ENCODE results near the gene IL17RD. TPM values are rescaled to one million over a fixed set of nuclear protein-coding genes. Genes with fewer than 3 reads are reported as not detected.

IL17RD gene
- total RNA-seq: 0.14 and 0.26 TPM in 2 replicates

DNA sequence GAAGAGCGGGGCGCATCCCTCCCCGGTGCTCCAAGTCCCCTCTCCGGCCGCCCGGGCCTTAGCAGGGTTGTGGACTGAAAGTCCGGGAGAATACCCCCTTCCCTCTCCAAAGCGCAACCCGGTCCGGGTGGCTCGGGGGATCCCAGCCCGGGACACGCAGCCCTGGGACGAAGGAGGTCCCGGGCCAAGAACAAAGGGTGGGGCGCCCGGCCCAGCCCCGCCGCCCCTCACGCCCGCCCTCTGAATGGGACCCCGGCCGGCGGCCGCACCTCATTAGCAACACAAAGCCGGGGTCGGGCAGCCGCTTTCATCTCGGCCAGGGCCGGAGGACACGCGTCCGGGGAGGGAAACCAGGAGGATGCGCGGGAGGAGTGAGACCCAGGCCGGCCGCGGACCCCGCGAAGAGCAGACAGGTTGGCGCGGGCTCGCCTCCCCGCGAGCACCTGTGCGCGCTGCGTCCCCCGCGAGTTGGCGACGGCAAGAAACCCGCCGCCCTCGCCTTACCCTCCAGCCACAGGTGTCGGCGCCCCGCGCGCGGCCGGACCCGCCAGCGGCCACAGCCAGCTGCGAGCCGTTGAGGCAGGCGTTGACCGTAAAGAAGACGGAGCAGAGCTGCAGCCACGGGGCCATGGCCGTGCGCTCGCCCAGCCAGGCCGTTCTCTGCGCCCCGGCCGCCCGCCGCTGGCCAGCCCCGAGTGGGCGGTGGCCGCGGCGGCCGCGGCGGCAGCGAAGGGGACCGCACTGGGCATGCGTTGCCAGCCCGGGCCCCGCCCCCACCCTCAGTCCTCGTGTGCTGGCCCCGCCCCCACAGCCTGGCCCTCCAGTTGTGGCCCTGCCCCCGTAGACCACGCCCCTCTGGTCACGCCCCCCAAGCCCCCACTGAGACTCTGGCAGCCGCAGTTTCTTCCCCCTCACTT, at the start of gene IL17RD:
IL17RD (minus strand) TSS at position 697 of the 917 bp plus-strand sequence; CDS start at position 630, 67 bp downstream.
- Mint-ChIP-seq H3K27ac (peak within 1 kb of the TSS; percentile 26), H3K36me3 (ENCODE audit: low read depth) (no peaks in the 10 kb centered on the region), H3K9me3 (no peaks in the 10 kb centered on the region), H3K27me3 (peaks cover 73% of the 10 kb centered on the region), H3K4me1 (peaks cover 8% of the 10 kb centered on the region), H3K4me3 (peak within 1 kb of the TSS; percentile 88)
- peak; percentile 80 for DNase-seq
- intact Hi-C loops (cut with micrococcal nuclease): loop anchor here (5.0 kb wide), 1 partner anchor 63 kb away; no protein-coding TSS in a partner anchor

DNA sequence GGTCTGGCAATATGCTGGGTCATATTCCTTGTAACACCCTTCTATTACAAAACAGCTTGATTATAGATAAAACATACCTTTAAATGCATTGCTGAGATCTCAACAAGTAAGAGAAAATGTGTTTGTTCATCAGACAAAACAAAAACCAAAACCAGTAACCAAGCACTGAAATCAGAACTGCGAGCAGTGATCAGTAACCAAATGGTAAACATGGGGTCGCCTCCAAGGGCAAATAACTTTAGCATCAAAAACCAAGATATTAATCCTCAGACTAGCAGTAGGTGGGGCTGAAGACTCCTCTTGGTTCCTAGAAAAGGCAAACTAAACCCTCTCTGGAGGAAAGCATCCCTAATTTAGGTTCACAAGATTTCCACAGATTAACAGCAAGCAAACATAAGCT, 41.3 kb upstream of the IL17RD start:
- Mint-ChIP-seq H3K9me3 (no peaks in the 10 kb centered on the region), H3K4me1 (peaks cover 2% of the 10 kb centered on the region), H3K27ac (no peak overlapping the region), H3K4me3 (no peak overlapping the region), H3K36me3 (ENCODE audit: low read depth) (no peaks in the 10 kb centered on the region), H3K27me3 (peaks cover 3% of the 10 kb centered on the region)
- intact Hi-C loops (cut with micrococcal nuclease): no loop called here
- no peak for DNase-seq

DNA sequence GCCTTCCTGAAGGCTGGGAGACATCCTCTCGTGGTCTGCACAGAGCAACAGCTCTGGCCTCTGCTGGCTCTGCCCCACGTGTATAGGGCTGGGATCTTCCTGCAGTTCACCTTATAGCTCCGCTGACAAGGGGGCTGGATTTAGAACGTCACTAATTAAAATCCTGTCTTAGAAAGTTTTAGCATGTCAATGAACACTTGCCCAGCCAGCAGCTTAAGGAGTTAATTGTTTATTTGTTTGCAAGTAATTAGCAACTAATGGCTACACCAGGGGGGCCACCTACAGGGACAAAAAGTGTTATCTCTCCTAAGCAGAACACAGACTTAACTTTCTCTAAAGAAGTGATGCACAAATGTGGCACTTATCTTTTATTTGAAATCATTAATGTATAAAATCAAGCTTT, 34.7 kb upstream of the IL17RD start, which contains the start of gene HESX1:
HESX1 (minus strand) TSS at position 84 of the 403 bp plus-strand sequence; CDS start at position 24, 60 bp downstream.
- Mint-ChIP-seq H3K4me1 (no peaks in the 10 kb centered on the region), H3K36me3 (ENCODE audit: low read depth) (no peaks in the 10 kb centered on the region), H3K27me3 (peaks cover 6% of the 10 kb centered on the region), H3K9me3 (no peaks in the 10 kb centered on the region), H3K4me3 (no peak within 1 kb of the TSS), H3K27ac (no peak within 1 kb of the TSS)
- intact Hi-C loops (cut with micrococcal nuclease): no loop called here
- no peak for DNase-seq

DNA sequence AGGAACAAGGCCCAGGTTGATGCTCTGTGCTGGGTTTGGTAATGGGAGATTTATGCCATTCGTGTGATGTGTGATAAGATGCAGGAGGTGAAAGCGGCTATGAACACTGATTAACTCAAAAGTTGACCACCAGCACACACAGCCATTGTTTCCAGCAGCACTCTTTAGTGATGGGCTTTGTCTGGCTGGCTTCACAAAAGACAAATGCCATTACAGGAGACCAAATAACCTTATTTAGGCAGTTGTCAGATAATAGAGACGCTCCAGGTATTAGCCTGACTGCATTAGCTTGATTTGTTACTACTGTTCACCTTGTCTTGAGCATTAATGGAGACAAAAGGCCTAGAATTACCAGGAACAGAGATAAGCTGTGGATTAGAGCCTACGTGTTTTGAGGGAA, 29.5 kb upstream of the IL17RD start:
- Mint-ChIP-seq H3K36me3 (ENCODE audit: low read depth) (no peaks in the 10 kb centered on the region), H3K9me3 (no peaks in the 10 kb centered on the region), H3K27me3 (peaks cover 26% of the 10 kb centered on the region), H3K27ac (no peak overlapping the region), H3K4me3 (no peak overlapping the region), H3K4me1 (no peaks in the 10 kb centered on the region)
- no peak for DNase-seq
- intact Hi-C loops (cut with micrococcal nuclease): no loop called here

DNA sequence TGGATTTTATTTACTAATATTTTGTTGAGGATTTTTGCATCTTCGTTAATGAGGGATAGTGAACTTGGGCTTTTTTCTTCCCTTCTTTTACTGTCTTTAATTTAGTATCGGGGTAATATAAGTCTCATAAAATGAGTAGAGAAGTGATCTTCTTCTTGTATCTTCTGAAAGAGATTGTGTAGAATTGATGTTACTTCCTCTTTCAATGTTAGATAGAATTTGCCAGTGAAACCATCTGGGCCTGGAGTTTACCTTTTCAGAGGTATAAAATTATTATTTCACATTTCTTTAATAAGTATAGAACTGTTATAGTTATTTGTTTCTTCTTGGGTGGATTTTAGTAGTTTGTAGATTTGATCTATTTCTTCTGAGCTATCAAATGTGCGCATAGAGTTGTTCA, 26.9 kb upstream of the IL17RD start:
- Mint-ChIP-seq H3K27ac (no peak overlapping the region), H3K4me3 (no peak overlapping the region), H3K27me3 (peaks cover 23% of the 10 kb centered on the region), H3K4me1 (no peaks in the 10 kb centered on the region), H3K9me3 (no peaks in the 10 kb centered on the region), H3K36me3 (ENCODE audit: low read depth) (no peaks in the 10 kb centered on the region)
- no peak for DNase-seq
- intact Hi-C loops (cut with micrococcal nuclease): no loop called here

DNA sequence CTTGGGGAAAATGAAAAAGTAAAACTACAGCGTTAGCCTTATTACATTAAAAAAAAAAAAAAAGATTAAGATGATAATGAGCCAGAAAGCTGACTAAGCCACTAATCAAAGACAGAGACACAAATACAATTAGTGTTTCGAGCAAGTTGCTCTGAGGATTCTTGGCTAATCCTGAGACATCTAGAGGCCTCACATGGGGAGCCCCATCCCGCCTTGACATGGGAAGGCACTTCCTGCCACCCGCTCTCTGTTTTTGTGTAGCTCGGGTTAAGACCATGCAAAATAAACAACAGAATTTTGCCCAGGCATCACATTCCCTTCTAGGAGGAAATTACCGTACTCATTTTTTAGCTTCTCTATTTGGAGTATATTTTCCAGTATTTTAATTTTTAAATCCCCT, 19.4 kb upstream of the IL17RD start:
- Mint-ChIP-seq H3K4me3 (no peak overlapping the region), H3K27ac (no peak overlapping the region), H3K4me1 (no peaks in the 10 kb centered on the region), H3K36me3 (ENCODE audit: low read depth) (no peaks in the 10 kb centered on the region), H3K27me3 (peaks cover 10% of the 10 kb centered on the region), H3K9me3 (no peaks in the 10 kb centered on the region)
- DNase-seq: no peak
- intact Hi-C loops (cut with micrococcal nuclease): no loop called here

DNA sequence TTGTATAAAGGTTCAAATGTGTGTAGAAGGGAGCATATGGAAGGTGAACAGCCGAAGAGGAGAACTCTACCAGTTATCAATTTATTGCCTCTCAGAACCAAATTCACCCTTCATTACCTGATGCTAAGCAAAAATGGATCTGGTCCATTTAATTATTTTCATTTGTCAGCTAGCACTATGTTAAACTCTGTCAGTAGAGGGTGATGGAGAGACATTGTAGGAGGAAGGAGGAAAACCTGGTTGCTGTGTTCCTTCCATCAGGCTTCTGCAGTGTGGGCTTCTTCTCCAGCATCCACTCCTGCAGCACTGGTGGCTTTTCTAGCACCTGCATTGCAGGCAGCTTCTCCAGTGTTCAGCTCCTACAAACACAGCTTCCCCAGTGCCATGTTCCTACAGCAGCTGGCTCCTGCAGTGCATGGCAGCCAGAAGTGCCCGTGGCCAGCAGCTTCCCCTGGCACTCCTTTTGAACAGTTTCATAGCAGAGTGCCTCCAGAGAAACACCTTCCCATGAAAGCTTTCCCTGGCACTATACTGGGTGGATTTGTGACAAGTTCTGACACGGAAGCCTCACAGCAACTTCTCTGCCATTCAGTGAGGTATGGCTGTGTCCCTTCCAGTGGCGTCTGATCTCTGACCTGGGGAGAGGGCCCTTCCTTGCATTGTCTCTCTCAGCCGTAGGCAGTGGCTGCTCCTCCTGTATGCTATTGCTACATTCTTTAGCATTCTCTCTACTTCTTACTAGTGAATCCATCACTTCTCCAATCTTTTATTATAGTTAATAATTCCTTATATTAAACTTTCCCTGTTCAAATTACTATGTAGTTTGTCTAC, 14.6 kb upstream of the IL17RD start:
- Mint-ChIP-seq H3K4me1 (no peaks in the 10 kb centered on the region), H3K4me3 (no peak overlapping the region), H3K27me3 (peaks cover 21% of the 10 kb centered on the region), H3K9me3 (no peaks in the 10 kb centered on the region), H3K36me3 (ENCODE audit: low read depth) (no peaks in the 10 kb centered on the region), H3K27ac (no peak overlapping the region)
- no peak for DNase-seq
- intact Hi-C loops (cut with micrococcal nuclease): no loop called here

DNA sequence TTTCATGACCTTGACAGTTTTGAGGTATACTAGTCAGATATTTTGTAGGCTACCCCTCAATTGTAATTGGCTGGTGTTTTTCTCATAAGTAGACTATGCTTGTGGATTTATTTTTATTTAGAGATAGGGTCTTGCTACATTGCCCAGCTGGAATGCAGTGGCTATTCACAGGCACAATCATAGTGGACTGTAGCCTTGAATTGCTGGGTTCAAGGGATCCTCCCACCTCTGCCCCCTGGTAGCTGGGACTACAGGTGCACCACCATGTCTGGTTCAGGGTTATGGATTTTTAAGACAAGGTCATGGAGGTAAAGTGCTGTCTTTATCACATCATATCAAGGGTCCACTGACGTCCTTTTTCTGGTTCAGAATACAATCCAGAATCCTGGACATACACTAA, 10.9 kb upstream of the IL17RD start:
- Mint-ChIP-seq H3K27ac (no peak overlapping the region), H3K9me3 (no peaks in the 10 kb centered on the region), H3K27me3 (peaks cover 32% of the 10 kb centered on the region), H3K4me1 (no peaks in the 10 kb centered on the region), H3K4me3 (no peak overlapping the region), H3K36me3 (ENCODE audit: low read depth) (no peaks in the 10 kb centered on the region)
- DNase-seq: no peak
- intact Hi-C loops (cut with micrococcal nuclease): no loop called here

DNA sequence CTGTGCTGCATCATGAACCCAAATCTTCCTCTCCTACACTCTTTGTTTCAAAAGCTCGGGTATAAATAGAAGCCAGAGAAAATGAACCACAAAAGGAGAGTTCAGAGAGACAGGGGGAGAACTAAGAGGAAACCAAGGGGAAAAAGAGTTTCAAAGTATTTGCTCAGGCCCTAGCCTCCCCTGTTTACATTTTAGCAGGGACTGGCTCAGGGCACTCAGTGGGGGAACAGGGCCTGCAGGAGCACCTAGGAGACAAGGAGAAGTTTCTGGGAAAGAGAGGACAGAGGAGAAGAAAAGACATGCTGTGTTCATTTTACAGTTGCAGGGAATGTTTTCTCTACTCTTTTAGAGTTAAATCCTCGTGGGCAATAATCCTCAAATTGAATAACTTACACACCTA, 8.5 kb upstream of the IL17RD start:
- Mint-ChIP-seq H3K4me3 (no peak overlapping the region), H3K27ac (no peak overlapping the region), H3K36me3 (ENCODE audit: low read depth) (no peaks in the 10 kb centered on the region), H3K27me3 (peaks cover 40% of the 10 kb centered on the region), H3K9me3 (no peaks in the 10 kb centered on the region), H3K4me1 (peaks cover 4% of the 10 kb centered on the region)
- intact Hi-C loops (cut with micrococcal nuclease): no loop called here
- DNase-seq: no peak

DNA sequence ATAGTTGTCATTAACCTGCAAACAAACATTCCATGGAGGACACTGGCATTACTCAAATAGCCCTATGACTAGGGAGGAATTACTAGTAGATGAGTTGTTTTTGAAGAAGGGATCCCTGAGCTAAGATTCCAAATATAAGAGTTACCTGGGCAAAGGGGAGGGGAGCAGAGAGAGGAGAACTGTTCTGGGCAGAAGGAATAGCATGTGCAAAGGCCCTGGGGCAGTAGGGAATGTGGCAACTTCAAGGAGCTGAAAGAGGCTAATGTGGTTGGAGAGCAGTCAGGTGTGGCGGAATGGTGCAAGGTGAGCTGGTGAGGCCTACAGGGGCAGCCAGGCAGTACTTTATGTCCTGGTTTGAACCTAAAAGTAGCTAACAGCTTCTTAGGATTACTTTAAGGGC, 5.8 kb upstream of the IL17RD start:
- no peak overlapping the region for H3K27ac Mint-ChIP-seq
- no peaks in the 10 kb centered on the region for H3K36me3 Mint-ChIP-seq (ENCODE audit: low read depth)
- H3K4me3 Mint-ChIP-seq: no peak overlapping the region
- H3K27me3 Mint-ChIP-seq: peaks cover 60% of the 10 kb centered on the region
- no peak for DNase-seq
- H3K9me3 Mint-ChIP-seq: no peaks in the 10 kb centered on the region
- intact Hi-C loops (cut with micrococcal nuclease): loop anchor here (2.0 kb wide), 1 partner anchor 56 kb away; the partner anchor contains the start of gene APPL1
- peaks cover 4% of the 10 kb centered on the region for H3K4me1 Mint-ChIP-seq

DNA sequence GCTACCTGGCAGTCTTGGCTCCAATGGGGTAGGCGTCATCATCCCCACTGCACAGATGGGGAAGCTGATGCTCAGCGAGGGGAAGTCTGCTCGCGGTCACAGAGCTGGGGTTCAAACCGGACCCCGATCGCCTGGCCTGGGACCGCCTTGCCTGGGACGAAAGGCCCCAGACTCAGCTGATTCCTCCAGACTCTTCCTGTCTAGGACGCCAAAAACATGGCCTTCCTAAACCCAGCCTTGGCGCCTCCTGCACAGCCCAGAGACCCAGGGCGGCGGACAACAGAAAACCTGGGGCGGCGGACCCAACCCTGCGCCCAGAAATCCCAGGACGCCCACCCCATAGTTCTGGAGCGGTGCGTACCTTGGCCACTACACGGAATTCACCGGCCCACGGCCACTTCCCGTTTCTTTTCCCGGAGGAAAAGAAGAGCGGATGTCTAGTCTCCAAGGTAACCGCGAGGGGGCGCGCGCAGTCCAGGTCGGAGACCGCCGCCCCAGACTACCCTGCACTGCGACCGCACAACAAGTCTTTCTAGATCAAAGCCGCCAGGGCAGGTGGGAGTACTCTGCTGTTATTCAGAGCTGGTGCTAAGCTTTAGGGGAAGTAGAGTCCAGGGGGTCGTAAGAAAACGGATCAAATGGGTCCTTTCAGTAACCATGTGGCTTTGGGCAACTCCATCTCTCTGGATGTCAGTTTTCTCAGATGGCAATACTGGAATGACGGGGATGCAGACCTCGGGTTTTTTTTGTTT, 4.9 kb upstream of the IL17RD start:
- Mint-ChIP-seq H3K27me3 (peaks cover 61% of the 10 kb centered on the region), H3K4me1 (peaks cover 6% of the 10 kb centered on the region), H3K4me3 (peak overlapping the region; percentile 69), H3K27ac (no peak overlapping the region), H3K36me3 (ENCODE audit: low read depth) (no peaks in the 10 kb centered on the region), H3K9me3 (no peaks in the 10 kb centered on the region)
- intact Hi-C loops (cut with micrococcal nuclease): loop anchor here (2.0 kb wide), 1 partner anchor 57 kb away; the partner anchor contains the start of gene APPL1
- DNase-seq: peak; percentile 87

DNA sequence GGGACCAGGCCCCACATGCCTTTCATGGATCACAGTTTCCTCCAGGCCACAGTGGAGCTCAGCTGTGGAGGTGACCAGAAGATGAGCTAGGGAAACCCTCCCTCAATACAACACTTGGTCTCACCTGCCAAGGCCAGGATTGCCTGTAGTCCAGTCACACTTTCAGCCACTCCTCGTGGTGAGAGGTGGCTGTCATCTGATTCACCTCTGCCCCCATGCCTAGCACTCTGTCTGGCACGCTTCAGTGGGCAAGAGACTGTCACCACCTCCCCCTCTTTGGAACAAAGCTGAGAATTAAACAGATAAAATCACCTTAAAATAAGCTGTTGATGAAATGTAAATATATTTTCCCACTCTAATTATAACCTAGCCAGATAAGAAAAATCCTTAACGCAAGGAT, 4.0 kb upstream of the IL17RD start:
- Mint-ChIP-seq H3K9me3 (no peaks in the 10 kb centered on the region), H3K4me1 (peaks cover 9% of the 10 kb centered on the region), H3K27ac (no peak overlapping the region), H3K4me3 (peak overlapping the region; percentile 5), H3K36me3 (ENCODE audit: low read depth) (no peaks in the 10 kb centered on the region), H3K27me3 (peaks cover 61% of the 10 kb centered on the region)
- DNase-seq: no peak
- intact Hi-C loops (cut with micrococcal nuclease): no loop called here

DNA sequence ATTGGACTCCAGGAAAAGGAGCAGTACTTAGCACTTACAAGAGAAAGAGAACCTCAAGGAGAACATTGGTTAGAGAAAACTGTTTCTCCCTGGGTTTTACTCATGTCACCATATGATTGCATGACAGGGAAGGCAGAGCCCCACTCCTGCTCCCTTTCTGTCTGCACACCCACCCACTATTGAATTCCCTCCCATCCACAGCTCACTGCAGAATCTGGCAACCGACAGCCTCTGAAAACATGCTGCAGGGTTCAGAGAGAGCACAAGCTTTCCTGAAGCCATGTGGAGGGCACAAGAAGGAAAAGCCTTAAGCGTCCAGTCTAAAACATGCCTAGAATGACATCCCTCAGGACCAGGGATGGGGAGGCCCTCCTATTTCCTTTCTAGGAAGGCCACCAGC, 3.0 kb upstream of the IL17RD start:
- Mint-ChIP-seq H3K9me3 (no peaks in the 10 kb centered on the region), H3K36me3 (ENCODE audit: low read depth) (no peaks in the 10 kb centered on the region), H3K27me3 (peaks cover 63% of the 10 kb centered on the region), H3K27ac (no peak overlapping the region), H3K4me1 (peaks cover 11% of the 10 kb centered on the region), H3K4me3 (no peak overlapping the region)
- intact Hi-C loops (cut with micrococcal nuclease): no loop called here
- DNase-seq: no peak
